Measurements from ENCODE around the gene MRPL51. TPM values are rescaled to one million over a fixed set of nuclear protein-coding genes. Genes with fewer than 3 reads are reported as not detected.
"Not testable (repeated sequence)": the region's sequence is repeated elsewhere in the genome, so short reads cannot be mapped to it uniquely, and the experiment has no call there.

The MRPL51 gene
- total and polyA plus RNA-seq, 8 donors: 129 to 170 (median 141) TPM

DNA sequence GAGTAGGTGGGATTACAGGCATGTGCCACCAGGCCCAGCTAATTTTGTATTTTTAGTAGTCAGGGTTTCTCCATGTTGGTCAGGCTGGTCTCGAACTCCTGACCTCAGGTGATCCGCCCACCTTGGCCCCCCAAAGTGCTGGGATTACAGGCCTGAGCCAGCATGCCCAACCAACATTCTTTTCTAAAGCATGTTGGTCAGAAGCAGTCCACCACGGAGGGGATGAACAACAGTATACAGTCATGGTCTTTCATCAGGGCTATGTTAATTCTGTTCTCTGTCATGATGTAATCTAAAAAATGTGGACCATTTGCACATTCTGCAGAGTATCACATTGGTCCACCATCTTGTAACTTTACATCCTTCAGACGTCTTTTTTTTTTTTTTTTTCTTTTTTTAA, 3.6 kb downstream of the MRPL51 start:
- H3K27ac ChIP-seq: no peak overlapping the region
- TF ChIP-seq, protein P1, sequence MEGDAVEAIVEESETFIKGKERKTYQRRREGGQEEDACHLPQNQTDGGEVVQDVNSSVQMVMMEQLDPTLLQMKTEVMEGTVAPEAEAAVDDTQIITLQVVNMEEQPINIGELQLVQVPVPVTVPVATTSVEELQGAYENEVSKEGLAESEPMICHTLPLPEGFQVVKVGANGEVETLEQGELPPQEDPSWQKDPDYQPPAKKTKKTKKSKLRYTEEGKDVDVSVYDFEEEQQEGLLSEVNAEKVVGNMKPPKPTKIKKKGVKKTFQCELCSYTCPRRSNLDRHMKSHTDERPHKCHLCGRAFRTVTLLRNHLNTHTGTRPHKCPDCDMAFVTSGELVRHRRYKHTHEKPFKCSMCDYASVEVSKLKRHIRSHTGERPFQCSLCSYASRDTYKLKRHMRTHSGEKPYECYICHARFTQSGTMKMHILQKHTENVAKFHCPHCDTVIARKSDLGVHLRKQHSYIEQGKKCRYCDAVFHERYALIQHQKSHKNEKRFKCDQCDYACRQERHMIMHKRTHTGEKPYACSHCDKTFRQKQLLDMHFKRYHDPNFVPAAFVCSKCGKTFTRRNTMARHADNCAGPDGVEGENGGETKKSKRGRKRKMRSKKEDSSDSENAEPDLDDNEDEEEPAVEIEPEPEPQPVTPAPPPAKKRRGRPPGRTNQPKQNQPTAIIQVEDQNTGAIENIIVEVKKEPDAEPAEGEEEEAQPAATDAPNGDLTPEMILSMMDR (IDR thresholded peaks at IDR 0.05): no peak
- H3K9me3 ChIP-seq: no peaks in the 10 kb centered on the region
- no peak for ATAC-seq
- intact Hi-C loops (cut with DNase I): no loop called here
- no peaks in the 10 kb centered on the region for H3K27me3 ChIP-seq
- peaks cover 0 to 11% of the 10 kb centered on the region in 2 donors for H3K36me3 ChIP-seq
- no peak overlapping the region for H3K4me3 ChIP-seq
- H3K4me1 ChIP-seq: peaks cover 2 to 14% of the 10 kb centered on the region in 2 donors
- no peak for DNase-seq

DNA sequence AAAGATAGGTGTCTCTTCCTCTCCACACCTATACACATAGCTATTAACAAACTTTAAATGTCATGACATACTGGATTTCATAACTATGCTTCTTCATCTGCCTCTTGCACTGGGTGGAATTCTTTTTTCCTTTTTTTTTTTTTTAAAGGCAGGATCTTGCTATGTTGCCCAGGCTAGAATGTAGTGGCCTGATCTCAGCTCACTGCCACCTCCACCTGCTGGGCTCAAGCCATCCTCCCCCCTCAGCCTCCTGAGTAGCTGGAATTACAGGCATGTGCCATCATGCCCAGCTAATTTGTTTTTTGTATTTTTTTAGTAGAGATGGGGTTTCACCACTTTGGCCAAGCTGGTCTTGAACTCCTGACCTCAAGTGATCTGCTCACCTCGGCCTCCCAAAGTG, 4.8 kb downstream of the MRPL51 start:
- Histone ChIP-seq H3K4me1 (peaks cover 0 to 10% of the 10 kb centered on the region in 2 donors), H3K36me3 (peaks cover 0 to 11% of the 10 kb centered on the region in 2 donors)
- intact Hi-C loops (cut with DNase I): no loop called here

GRCh38 chr12:6478416-6478815, 14.6 kb downstream of the MRPL51 start:
- no peak for DNase-seq
- intact Hi-C loops (cut with DNase I): no loop called here
- Histone ChIP-seq H3K27me3 (no peaks in the 10 kb centered on the region), H3K36me3 (no peaks in the 10 kb centered on the region), H3K4me1 (no peaks in the 10 kb centered on the region), H3K27ac (no peak overlapping the region), H3K4me3 (no peak overlapping the region), H3K9me3 (no peaks in the 10 kb centered on the region)
- TF ChIP-seq, protein P1 (IDR thresholded peaks at IDR 0.05): no peak
- no peak for ATAC-seq

More for the DNA sequence above, 4.8 kb downstream of the MRPL51 start:
- H3K27ac ChIP-seq: no peak overlapping the region
- ATAC-seq (no peak), DNase-seq (no peak)
- H3K27me3 ChIP-seq: no peaks in the 10 kb centered on the region
- H3K4me3 ChIP-seq: no peak overlapping the region
- H3K9me3 ChIP-seq: no peaks in the 10 kb centered on the region
- TF ChIP-seq, protein P1 (IDR thresholded peaks at IDR 0.05): no peak

GRCh38 chr12:6477601-6478377, 15.3 kb downstream of the MRPL51 start:
- intact Hi-C loops (cut with DNase I); ATAC-seq; DNase-seq: not testable (repeated sequence)

GRCh38 chr12:6476489-6476888, 16.6 kb downstream of the MRPL51 start:
- TF ChIP-seq, protein P1 (IDR thresholded peaks at IDR 0.05): no peak

More at GRCh38 chr12:6477601-6478377, 15.3 kb downstream of the MRPL51 start:
- not testable (repeated sequence) for H3K9me3 ChIP-seq, H3K27ac ChIP-seq, H3K27me3 ChIP-seq, H3K36me3 ChIP-seq, H3K4me1 ChIP-seq, H3K4me3 ChIP-seq

GRCh38 chr12:6475233-6475975, 17.7 kb downstream of the MRPL51 start:
- ATAC-seq; H3K9me3 ChIP-seq; H3K36me3 ChIP-seq; intact Hi-C loops (cut with DNase I); DNase-seq; H3K27ac ChIP-seq; H3K4me3 ChIP-seq; H3K27me3 ChIP-seq: not testable (repeated sequence)
- H3K4me1 ChIP-seq: peaks cover 0 to 12% of the 10 kb centered on the region in 2 donors

More at GRCh38 chr12:6476489-6476888, 16.6 kb downstream of the MRPL51 start:
- Histone ChIP-seq H3K9me3 (no peaks in the 10 kb centered on the region), H3K36me3 (no peaks in the 10 kb centered on the region), H3K27ac (no peak overlapping the region), H3K27me3 (no peaks in the 10 kb centered on the region), H3K4me1 (peaks cover 0 to 6% of the 10 kb centered on the region in 2 donors), H3K4me3 (no peak overlapping the region)
- no peak for ATAC-seq
- peak in 1 of 4 donors; percentile 6 for DNase-seq
- intact Hi-C loops (cut with DNase I): no loop called here

All from left lung (tissue), 10 donors.